CD4-positive, alpha-beta T cell treated with Interleukin-1 beta for 1 hour (primary cell): ENCODE data around the gene RAB39B.

Experiments used
- DNase-seq, 2 donors: peaks; one replicate each; pipeline ENCODE4 v3.0.0-alpha.2; 2020 to 2022

Gene RAB39B

DNA sequence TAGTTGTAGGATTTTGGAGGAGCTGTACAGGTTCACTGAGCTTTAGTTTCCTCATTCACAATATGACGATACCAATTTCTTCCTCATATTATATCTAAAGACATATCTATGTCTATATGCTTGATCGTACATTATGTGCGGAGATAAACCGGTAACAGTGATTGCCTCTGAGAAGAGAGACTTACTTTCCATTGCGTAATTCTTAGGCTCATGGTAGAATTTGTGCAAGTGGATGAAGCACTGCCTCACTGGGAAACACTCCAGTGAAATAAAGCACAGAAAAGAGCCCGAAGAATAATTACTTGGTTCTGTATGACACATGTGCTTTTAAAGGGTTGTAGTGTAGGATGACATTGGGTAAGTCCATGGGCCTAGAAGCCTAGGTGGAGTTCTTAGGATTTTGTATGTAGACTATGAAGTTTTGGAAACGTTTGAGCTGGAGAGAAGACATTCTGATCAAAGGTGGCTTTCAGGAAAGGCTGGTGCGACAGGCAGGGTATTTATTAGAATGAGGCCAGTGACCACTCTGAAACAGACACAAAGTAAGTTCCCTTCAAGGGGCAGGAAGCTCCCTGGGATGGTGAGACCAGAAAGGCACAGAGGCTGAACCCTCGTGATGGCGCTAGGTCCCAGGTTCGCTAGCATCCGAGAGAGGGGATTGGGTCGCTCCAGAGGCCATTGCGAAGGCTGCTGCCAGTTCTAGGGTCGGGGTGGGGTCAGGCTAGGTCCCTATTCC, 48.7 kb downstream of the RAB39B start:
- DNase-seq, result no peak

GRCh38 chrX:155213731-155214130, 50.6 kb downstream of the RAB39B start:
- no peak for DNase-seq

GRCh38 chrX:155211208-155211607, 53.1 kb downstream of the RAB39B start:
- no peak for DNase-seq
